Hepatocyte (in vitro differentiated cells): Measurements from ENCODE around the gene HOXD12.

Source experiments
- CTCF ChIP-seq: fragments of 200-600 bp; sonication (generic); IDR thresholded peaks from 2 replicates; pipeline ENCODE4 v1.5.1; 2016; ENCODE audit warnings: antibody characterized with exemption, mild to moderate bottlenecking; ENCODE audit not compliant: poor library complexity
- EZH2 ChIP-seq: fragments of 200-600 bp; sonication (generic); IDR thresholded peaks from 2 replicates; pipeline ENCODE4 v1.6.1; 2016; ENCODE audit warnings: antibody characterized with exemption, mild to moderate bottlenecking, borderline replicate concordance
- EZH2phosphoT487 ChIP-seq: fragments of 200-600 bp; sonication (generic); IDR thresholded peaks from one replicate; pipeline ENCODE4 v1.6.1; 2018; ENCODE audit warnings: antibody characterized with exemption, mild to moderate bottlenecking, low read depth, moderate library complexity; ENCODE audit not compliant: unreplicated experiment, severe bottlenecking

- TF ChIP-seq CTCF (no peak), EZH2 (no peak), EZH2phosphoT487 (no peak)
Observed at GRCh38 chr2:176063958-176064357, 35.6 kb upstream of the HOXD12 start.
